SK-N-SH (cell line): Measurements from ENCODE around the gene SLC12A3. TPM values are rescaled to one million over a fixed set of nuclear protein-coding genes. Genes with fewer than 3 reads are reported as not detected.
A peak's percentile ranks its signal among the peaks of the same experiment; 100 is the strongest.

Experiments
- CTCF ChIA-PET: fragments of 300-600, 350-600 bp; formaldehyde crosslinking; extraction: SDS; loops from one replicate; lab custom pipeline; 2021; lab: Yijun Ruan, JAX
- POLR2A ChIA-PET: fragments of 350-600 bp; sonication (Branson Sonifier 250); formaldehyde crosslinking; extraction: SDS; loops from one replicate; lab custom pipeline; 2020; ENCODE audit warnings: antibody characterized with exemption, inconsistent platforms; lab: Yijun Ruan, JAX
- DNase-seq: peaks from one replicate; pipeline ENCODE4 v3.0.0; 2012
- H2AFZ ChIP-seq: fragments of 200-600 bp; sonication (generic); 2 replicates; pipeline ENCODE4 v1.8.1; 2016; ENCODE audit warnings: antibody characterized with exemption, mild to moderate bottlenecking, low read depth
- H3F3A ChIP-seq: fragments of 200-600 bp; sonication (generic); replicated peaks from 2 replicates; pipeline ENCODE3; 2016; ENCODE audit warnings: antibody characterized with exemption, mild to moderate bottlenecking; ENCODE audit not compliant: insufficient read depth
- H3K27ac ChIP-seq, 2 experiments: fragments of 200-500 bp in 1 of 2; fragments of 200-600 bp in 1 of 2; sonication (Bioruptor generic) in 1 of 2; sonication (generic), shearing (Covaris generic) in 1 of 2; 2 replicates each; pipeline versions ENCODE4 v1.5.1 to v1.6.1; 2014 to 2016; ENCODE audit warnings: low read depth in 2 of 2, inconsistent platforms in 1 of 2, low read length in 1 of 2, mild to moderate bottlenecking in 1 of 2, mixed read lengths in 1 of 2
- H3K27me3 ChIP-seq: fragments of 200-600 bp; sonication (generic), shearing (Covaris generic); 2 replicates; pipeline ENCODE4 v1.6.1; 2016; ENCODE audit warnings: mixed run types; ENCODE audit not compliant: insufficient read depth
- H3K36me3 ChIP-seq, 2 experiments: fragments of 200-500 bp in 1 of 2; fragments of 200-600 bp in 1 of 2; sonication (Bioruptor generic) in 1 of 2; sonication (generic) in 1 of 2; replicated peaks in 1 of 2; 2 replicates each; pipeline versions ENCODE3 to v1.5.1; 2014 to 2016; ENCODE audit warnings: low read length in 1 of 2, mild to moderate bottlenecking in 1 of 2; ENCODE audit not compliant: insufficient read depth in 2 of 2, control insufficient read depth in 1 of 2
- H3K4me1 ChIP-seq, 2 experiments: fragments of 200-500 bp in 1 of 2; fragments of 200-600 bp in 1 of 2; sonication (Bioruptor generic) in 1 of 2; sonication (generic), shearing (Covaris generic) in 1 of 2; 2 replicates each; pipeline versions ENCODE4 v1.5.1 to v1.6.1; 2014 to 2016; ENCODE audit warnings: low read depth in 1 of 2, low read length in 1 of 2, mixed run types in 1 of 2; ENCODE audit not compliant: insufficient read depth in 2 of 2, control insufficient read depth in 1 of 2
- H3K4me2 ChIP-seq: fragments of 200-600 bp; sonication (generic), shearing (Covaris generic); 2 replicates; pipeline ENCODE4 v1.6.1; 2017; ENCODE audit warnings: mixed run types
- H3K4me3 ChIP-seq, 2 experiments: fragments of 200-500 bp in 1 of 2; fragments of 200-600 bp in 1 of 2; sonication (Bioruptor generic) in 1 of 2; sonication (generic), shearing (Covaris generic) in 1 of 2; 2 replicates each; pipeline versions ENCODE4 v1.5.1 to v1.8.1; 2014 to 2016; ENCODE audit warnings: low read depth in 2 of 2, inconsistent platforms in 1 of 2, low read length in 1 of 2, mild to moderate bottlenecking in 1 of 2, mixed read lengths in 1 of 2, moderate library complexity in 1 of 2
- H3K79me2 ChIP-seq: fragments of 200-600 bp; sonication (generic); 2 replicates; pipeline ENCODE4 v1.8.1; 2017; ENCODE audit warnings: mild to moderate bottlenecking; ENCODE audit not compliant: insufficient read depth
- H3K9ac ChIP-seq: fragments of 200-600 bp; sonication (generic); 2 replicates; pipeline ENCODE4 v1.6.1; 2017; ENCODE audit warnings: mixed run types
- H3K9me2 ChIP-seq: fragments of 200-600 bp; sonication (generic); 2 replicates; pipeline ENCODE4 v1.6.1; 2017; ENCODE audit warnings: mixed run types
- H3K9me3 ChIP-seq: fragments of 200-600 bp; sonication (generic); 2 replicates; pipeline ENCODE4 v1.6.1; 2017; ENCODE audit warnings: mixed run types, mild to moderate bottlenecking, moderate library complexity
- H4K20me1 ChIP-seq: fragments of 200-600 bp; sonication (generic); 2 replicates; pipeline ENCODE4 v1.6.1; 2017; ENCODE audit warnings: mild to moderate bottlenecking, mixed run types; ENCODE audit not compliant: insufficient read depth
- CHD2 ChIP-seq: fragments of 150-350 bp; IDR thresholded peaks from 2 replicates; pipeline ENCODE4 v1.6.1; 2018; ENCODE audit warnings: low read length; ENCODE audit not compliant: partially characterized antibody
- CTCF ChIP-seq: fragments of 200-600 bp; sonication (generic); IDR thresholded peaks from 2 replicates; pipeline ENCODE4 v1.6.1; 2017; ENCODE audit warnings: antibody characterized with exemption, mild to moderate bottlenecking, moderate library complexity
- FOSL2 ChIP-seq: IDR thresholded peaks from 2 replicates; pipeline ENCODE4 v1.4.0; 2012; ENCODE audit warnings: low read depth, mild to moderate bottlenecking, moderate library complexity, borderline replicate concordance
- FOXJ3 ChIP-seq: sonication (generic); formaldehyde crosslinking; IDR thresholded peaks from 2 replicates; pipeline ENCODE4 v1.5.1; 2020; ENCODE audit warnings: mild to moderate bottlenecking, missing genetic modification reagents
- GABPA ChIP-seq: IDR thresholded peaks from 2 replicates; pipeline ENCODE4 v1.4.0; 2012; ENCODE audit warnings: low read depth, mild to moderate bottlenecking
- IRF3 ChIP-seq: fragments of 150-350 bp; IDR thresholded peaks from 2 replicates; pipeline ENCODE4 v1.6.1; 2016; ENCODE audit warnings: mild to moderate bottlenecking, low read depth, low read length
- MEF2A ChIP-seq: IDR thresholded peaks from 2 replicates; pipeline ENCODE4 v1.4.0; 2012; ENCODE audit warnings: low read depth, borderline replicate concordance
- MXI1 ChIP-seq: IDR thresholded peaks from 2 replicates; pipeline ENCODE4 v1.6.1; 2012; ENCODE audit warnings: mild to moderate bottlenecking, low read depth, low read length, improper control_type of control experiment
- PBX3 ChIP-seq: IDR thresholded peaks from 2 replicates; pipeline ENCODE4; 2012
- POLR2AphosphoS5 ChIP-seq: IDR thresholded peaks from 2 replicates; pipeline ENCODE4 v1.6.1; 2012; ENCODE audit warnings: low read depth, low read length
- RAD21 ChIP-seq: IDR thresholded peaks from 2 replicates; pipeline ENCODE4 v1.6.1; 2012; ENCODE audit warnings: mild to moderate bottlenecking, low read length
- RCOR1 ChIP-seq: fragments of 150-350 bp; IDR thresholded peaks from 2 replicates; pipeline ENCODE4 v1.6.1; 2017; ENCODE audit warnings: antibody characterized with exemption, low read length
- REST ChIP-seq: IDR thresholded peaks from 2 replicates; pipeline ENCODE4 v1.6.1; 2012; ENCODE audit warnings: mild to moderate bottlenecking, low read depth, low read length, moderate library complexity
- RXRA ChIP-seq: IDR thresholded peaks from 2 replicates; pipeline ENCODE4 v1.4.0; 2012; ENCODE audit warnings: low read depth, mild to moderate bottlenecking, borderline replicate concordance
- SMC3 ChIP-seq: IDR thresholded peaks from 2 replicates; pipeline ENCODE4 v1.6.1; 2012; ENCODE audit warnings: low read depth, low read length, improper control_type of control experiment
- TCF12 ChIP-seq: IDR thresholded peaks from 2 replicates; pipeline ENCODE4 v1.4.0; 2012
- YY1 ChIP-seq: IDR thresholded peaks from 2 replicates; pipeline ENCODE4 v1.4.0; 2012; ENCODE audit warnings: low read depth, mild to moderate bottlenecking
- WGBS: methylation state at CpG from one replicate; pipeline ENCODE4 v1.1.6; 2017; ENCODE audit warnings: low lambda C conversion rate; 5-methylcytosine and 5-hydroxymethylcytosine counted together
- polyA plus RNA-seq, 3 experiments: library from polyadenylated mRNA; depleted of rRNA; stranded (reverse); fragments of >200 nt; gene quantifications; 2 replicates each; pipeline ENCODE4 v1.2.3, GENCODE V29; 2012
- TF ChIP-seq, protein P1 (sequence below): IDR thresholded peaks from 2 replicates; pipeline ENCODE4 v1.4.0; 2012; ENCODE audit warnings: low read depth

Gene SLC12A3
- polyA plus RNA-seq, 1 of the 3 experiments (the other 2 are of a cell fraction): not detected

GRCh38 chr16:56841233-56841632 is 23.8 kb upstream of the SLC12A3 start (continued):
- TF ChIP-seq IRF3 (no peak), CTCF (no peak), FOXJ3 (CRISPR knock-in tag) (no peak), POLR2AphosphoS5 (0 out of 2 replicates have a peak, but pooled peaks have one; percentile 47), TCF12 (peak; percentile 94)

GRCh38 chr16:56841659-56842058 is 23.3 kb upstream of the SLC12A3 start:
- TF ChIP-seq CTCF: no peak
- TF ChIP-seq MXI1: no peak
- no peak for TF ChIP-seq POLR2AphosphoS5
- no peak for TF ChIP-seq RAD21
- no peak for TF ChIP-seq PBX3
- TF ChIP-seq, protein P1, sequence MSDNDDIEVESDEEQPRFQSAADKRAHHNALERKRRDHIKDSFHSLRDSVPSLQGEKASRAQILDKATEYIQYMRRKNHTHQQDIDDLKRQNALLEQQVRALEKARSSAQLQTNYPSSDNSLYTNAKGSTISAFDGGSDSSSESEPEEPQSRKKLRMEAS: no peak
- TF ChIP-seq SMC3: no peak
- TF ChIP-seq YY1: no peak
- TF ChIP-seq RCOR1: no peak
- no peak for TF ChIP-seq IRF3
- no peak for TF ChIP-seq RXRA
- no peak for TF ChIP-seq FOSL2
- TF ChIP-seq REST: no peak
- no peak for TF ChIP-seq CHD2
- TF ChIP-seq GABPA: no peak
- TF ChIP-seq MEF2A: no peak
- TF ChIP-seq, all 33 proteins: peak for 0
- H3K4me1 ChIP-seq: peaks cover 0 to 10% of the 10 kb centered on the region in 2 experiments; a peak in 2 of 4 replicates
- ChIA-PET CTCF (no interaction called here), POLR2A (no interaction called here)
- H2AFZ ChIP-seq: no peak overlapping the region
- WGBS: 93% methylated on average over 10 of the region's 10 CpGs
- no peaks in the 10 kb centered on the region for H4K20me1 ChIP-seq
- H3K27ac ChIP-seq: peak overlapping the region; percentile 40 to 82; a peak in 3 of 4 replicates
- peaks cover 40 to 48% of the 10 kb centered on the region in 2 experiments for H3K36me3 ChIP-seq
- H3F3A ChIP-seq: peaks cover 4% of the 10 kb centered on the region
- no peak overlapping the region for H3K4me2 ChIP-seq
- no peaks in the 10 kb centered on the region for H3K9me3 ChIP-seq
- DNase-seq: no peak
- no peaks in the 10 kb centered on the region for H3K79me2 ChIP-seq
- H3K9me2 ChIP-seq: no peaks in the 10 kb centered on the region
- no peak overlapping the region for H3K4me3 ChIP-seq
- no peaks in the 10 kb centered on the region for H3K27me3 ChIP-seq
- H3K9ac ChIP-seq: no peak overlapping the region
